SU-DHL-6 (cell line): ENCODE measurements around the gene CNTNAP5.

Experiments
- CTCF ChIP-seq: fragments of 200-600 bp; sonication (generic); IDR thresholded peaks from one replicate; pipeline ENCODE4 v1.5.1; 2017; ENCODE audit warnings: antibody characterized with exemption, mild to moderate bottlenecking, low read length, moderate library complexity; ENCODE audit not compliant: insufficient read depth, poor library complexity, severe bottlenecking
- EZH2phosphoT487 ChIP-seq: fragments of 200-600 bp; sonication (generic), shearing (Covaris generic); conservative IDR thresholded peaks from 2 replicates; pipeline ENCODE4 v1.6.1; 2018; ENCODE audit warnings: mild to moderate bottlenecking, antibody characterized with exemption, low read length, moderate library complexity, mixed read lengths

- TF ChIP-seq CTCF (no peak), EZH2phosphoT487 (no peak)
Observed at GRCh38 chr2:124186801-124187200, 161.7 kb downstream of the CNTNAP5 start.
